ENCODE results near the gene DGCR6L.

Gene DGCR6L

DNA sequence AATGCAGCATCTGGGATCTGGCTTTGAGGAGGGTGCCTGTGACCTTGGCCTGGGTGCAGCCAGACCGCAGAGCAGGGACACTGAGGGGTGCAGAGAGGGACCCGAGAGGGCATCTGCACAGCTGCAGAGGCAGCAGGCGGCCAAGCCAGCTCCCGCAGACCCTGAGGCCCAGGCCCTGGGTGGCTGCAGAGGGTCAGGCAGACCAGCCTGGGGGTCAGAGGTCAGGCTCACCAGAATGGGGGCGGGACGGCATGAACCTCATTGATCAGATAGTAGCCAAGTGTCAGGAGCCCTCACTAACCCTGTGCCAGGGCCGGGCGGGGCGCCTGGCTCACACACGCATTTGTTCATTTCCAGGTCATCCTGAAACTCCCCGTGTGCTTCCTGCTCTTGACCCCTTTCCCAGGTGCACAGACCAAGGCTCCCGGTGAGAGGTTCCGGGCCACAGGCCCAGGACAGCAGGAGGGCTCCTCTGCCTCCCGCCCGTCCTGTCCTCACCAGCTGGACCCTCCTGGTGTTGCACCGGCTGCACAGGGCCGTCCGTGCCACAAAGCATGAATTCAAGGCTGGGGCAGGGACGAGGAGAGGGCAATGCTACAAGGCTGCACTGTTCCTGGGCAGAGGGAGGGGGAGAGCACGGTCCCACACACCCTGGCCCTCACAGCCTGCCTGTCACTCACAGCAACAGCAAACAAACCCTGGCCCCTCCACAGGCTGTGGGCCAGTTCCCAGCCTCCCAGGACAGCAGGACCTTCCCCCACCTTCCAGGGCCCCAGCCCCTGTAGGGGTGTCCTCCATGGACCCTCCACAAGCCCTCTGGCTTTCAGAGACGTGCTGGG is 55.0 kb downstream of the DGCR6L start:
- Histone ChIP-seq H2AFZ (ENCODE audit: low read depth, low read length) (no peak overlapping the region), H4K20me1 (ENCODE audit: insufficient read depth, low read length) (no peaks in the 10 kb centered on the region), H3K4me1 (ENCODE audit: insufficient read depth, low read length) (peaks cover 13% of the 10 kb centered on the region), H3K27me3 (ENCODE audit: insufficient read depth, low read length, poor library complexity) (peaks cover 18% of the 10 kb centered on the region), H3K9me3 (ENCODE audit: insufficient read depth, low read length, severe bottlenecking) (no peaks in the 10 kb centered on the region), H3K79me2 (ENCODE audit: insufficient read depth, low read length) (no peaks in the 10 kb centered on the region), H3K4me3 (ENCODE audit: low read depth in 1 of 2, low read length in 2 of 2) (no peak overlapping the region), H3K9ac (ENCODE audit: low read depth, low read length) (no peak overlapping the region), H3K4me2 (ENCODE audit: insufficient read depth, low read length) (no peak overlapping the region), H3K36me3 (ENCODE audit: insufficient read depth, low read length) (no peaks in the 10 kb centered on the region), H3K27ac (ENCODE audit: low read length) (no peak overlapping the region)
- ATAC-seq (ENCODE audit: insufficient read depth, low read depth) (no peak), DNase-seq (no peak)
- no peak for TF ChIP-seq EZH2 (IDR thresholded peaks at IDR 0.05; ENCODE audit: borderline replicate concordance, low read depth, low read length, severe bottlenecking)
- TF ChIP-seq, protein P1, sequence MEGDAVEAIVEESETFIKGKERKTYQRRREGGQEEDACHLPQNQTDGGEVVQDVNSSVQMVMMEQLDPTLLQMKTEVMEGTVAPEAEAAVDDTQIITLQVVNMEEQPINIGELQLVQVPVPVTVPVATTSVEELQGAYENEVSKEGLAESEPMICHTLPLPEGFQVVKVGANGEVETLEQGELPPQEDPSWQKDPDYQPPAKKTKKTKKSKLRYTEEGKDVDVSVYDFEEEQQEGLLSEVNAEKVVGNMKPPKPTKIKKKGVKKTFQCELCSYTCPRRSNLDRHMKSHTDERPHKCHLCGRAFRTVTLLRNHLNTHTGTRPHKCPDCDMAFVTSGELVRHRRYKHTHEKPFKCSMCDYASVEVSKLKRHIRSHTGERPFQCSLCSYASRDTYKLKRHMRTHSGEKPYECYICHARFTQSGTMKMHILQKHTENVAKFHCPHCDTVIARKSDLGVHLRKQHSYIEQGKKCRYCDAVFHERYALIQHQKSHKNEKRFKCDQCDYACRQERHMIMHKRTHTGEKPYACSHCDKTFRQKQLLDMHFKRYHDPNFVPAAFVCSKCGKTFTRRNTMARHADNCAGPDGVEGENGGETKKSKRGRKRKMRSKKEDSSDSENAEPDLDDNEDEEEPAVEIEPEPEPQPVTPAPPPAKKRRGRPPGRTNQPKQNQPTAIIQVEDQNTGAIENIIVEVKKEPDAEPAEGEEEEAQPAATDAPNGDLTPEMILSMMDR (IDR thresholded peaks at IDR 0.05; ENCODE audit: borderline replicate concordance, extremely low read depth, low read length, poor library complexity, severe bottlenecking) = no peak
